Measurements from ENCODE around the gene TIPARP.

DNA sequence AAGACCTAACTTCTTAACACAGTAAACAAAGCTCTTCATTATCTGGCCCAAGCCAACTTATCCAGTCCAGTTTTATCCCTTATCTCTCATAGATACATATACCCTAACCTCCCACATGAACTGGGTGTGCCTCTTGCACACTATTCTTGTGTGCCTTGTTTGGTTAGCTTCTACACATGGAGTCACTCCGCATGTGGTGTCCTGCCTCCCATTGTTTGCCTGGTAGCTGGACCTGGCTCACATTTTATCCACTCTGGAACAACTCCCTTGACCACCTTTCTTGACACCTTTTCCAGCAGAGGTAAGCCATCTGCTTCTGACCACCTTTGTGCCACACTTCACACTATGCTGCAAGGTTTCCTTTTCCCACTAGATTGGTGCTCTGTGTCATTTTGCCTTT lies 15.2 kb downstream of the TIPARP start:
- TF ChIP-seq EZH2phosphoT487 (IDR thresholded peaks at IDR 0.05; ENCODE audit: borderline replicate concordance, low read depth, low read length) = no peak
- TF ChIP-seq, protein P1, sequence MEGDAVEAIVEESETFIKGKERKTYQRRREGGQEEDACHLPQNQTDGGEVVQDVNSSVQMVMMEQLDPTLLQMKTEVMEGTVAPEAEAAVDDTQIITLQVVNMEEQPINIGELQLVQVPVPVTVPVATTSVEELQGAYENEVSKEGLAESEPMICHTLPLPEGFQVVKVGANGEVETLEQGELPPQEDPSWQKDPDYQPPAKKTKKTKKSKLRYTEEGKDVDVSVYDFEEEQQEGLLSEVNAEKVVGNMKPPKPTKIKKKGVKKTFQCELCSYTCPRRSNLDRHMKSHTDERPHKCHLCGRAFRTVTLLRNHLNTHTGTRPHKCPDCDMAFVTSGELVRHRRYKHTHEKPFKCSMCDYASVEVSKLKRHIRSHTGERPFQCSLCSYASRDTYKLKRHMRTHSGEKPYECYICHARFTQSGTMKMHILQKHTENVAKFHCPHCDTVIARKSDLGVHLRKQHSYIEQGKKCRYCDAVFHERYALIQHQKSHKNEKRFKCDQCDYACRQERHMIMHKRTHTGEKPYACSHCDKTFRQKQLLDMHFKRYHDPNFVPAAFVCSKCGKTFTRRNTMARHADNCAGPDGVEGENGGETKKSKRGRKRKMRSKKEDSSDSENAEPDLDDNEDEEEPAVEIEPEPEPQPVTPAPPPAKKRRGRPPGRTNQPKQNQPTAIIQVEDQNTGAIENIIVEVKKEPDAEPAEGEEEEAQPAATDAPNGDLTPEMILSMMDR (conservative IDR thresholded peaks at IDR 0.05; ENCODE audit: low read length) = no peak

Measured in OCI-LY7 (cell line).